ENCODE measurements around the gene SEPTIN11. TPM values are rescaled to one million over a fixed set of nuclear protein-coding genes. Genes with fewer than 3 reads are reported as not detected.

The SEPTIN11 gene
- total and polyA plus RNA-seq, 2 of the 4 experiments (the other 2 are of a cell fraction), result 267 to 573 TPM

DNA sequence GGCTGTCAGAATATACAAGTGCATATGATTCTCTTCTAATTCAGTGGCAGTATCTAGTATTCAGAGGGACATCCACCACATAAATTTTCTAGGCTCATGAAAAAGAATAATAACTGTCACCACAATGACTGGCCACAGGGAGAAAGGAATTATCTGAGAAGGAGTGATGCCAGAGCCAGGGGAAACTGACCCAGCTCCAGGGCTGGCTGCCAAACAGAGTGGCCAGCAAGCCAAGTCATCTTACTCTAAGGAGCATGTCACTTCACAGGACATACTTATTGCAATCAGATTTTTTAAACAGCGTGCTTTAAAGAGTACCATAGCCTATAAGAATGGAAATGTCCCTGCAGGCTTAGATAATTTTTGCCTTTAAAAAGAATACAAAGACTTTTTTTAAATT lies 5.8 kb upstream of the SEPTIN11 start:
- H2AK9ac ChIP-seq (replicated peaks; ENCODE audit: low read depth, low read length, poor library complexity), result no peak overlapping the region
- dilution Hi-C loops (cut with HindIII; ENCODE audit: low sequenced_read_pairs, unreplicated experiment), result no loop called here
- no peak overlapping the region for H2BK5ac ChIP-seq (ENCODE audit: low read depth, low read length, poor library complexity, severe bottlenecking)
- no peak overlapping the region for H3K56ac ChIP-seq (ENCODE audit: extremely low read depth, insufficient read depth, low read length)
- peaks cover 3% of the 10 kb centered on the region; the same call in 1 of the 2 replicates for H3K9me1 ChIP-seq (ENCODE audit: insufficient read depth, low read length)
- WGBS, 2 experiments (ENCODE audit: extremely low coverage in 2 of 2, insufficient read length in 1 of 2), result no CpG with 5 or more reads among the region's 1 CpG
- H2BK15ac ChIP-seq (ENCODE audit: low read depth, low read length), result no peak overlapping the region
- H3K4me2 ChIP-seq (ENCODE audit: low read depth, low read length), result no peak overlapping the region
- H4K8ac ChIP-seq (ENCODE audit: low read depth in 2 of 2, low read length in 2 of 2), result no peak overlapping the region
- H3K79me1 ChIP-seq (ENCODE audit: low read depth in 1 of 2, low read length in 2 of 2), result peaks cover 5 to 58% of the 10 kb centered on the region in 2 experiments; a peak in 3 of 4 replicates
- ATAC-seq (ENCODE audit: low read depth), result no peak
- BruUV-seq (replicated peaks), result no TSS peak
- H3K4ac ChIP-seq (ENCODE audit: low read depth, low read length), result no peak overlapping the region
- no peaks in the 10 kb centered on the region for H3K27me3 ChIP-seq (ENCODE audit: control insufficient read depth, insufficient read depth, low read length)
- no peak overlapping the region for H3K23ac ChIP-seq (ENCODE audit: low read depth, low read length)
- H4K20me1 ChIP-seq (ENCODE audit: insufficient read depth, low read length), result peaks cover 4% of the 10 kb centered on the region; the same call in 1 of the 2 replicates
- TF ChIP-seq RAD21 (IDR thresholded peaks at IDR 0.05; ENCODE audit: low read length) (no peak), BHLHE40 (IDR thresholded peaks at IDR 0.05; ENCODE audit: low read depth, low read length) (no peak), MAZ (IDR thresholded peaks at IDR 0.05; ENCODE audit: borderline replicate concordance, low read depth, low read length) (no peak), FOS (IDR thresholded peaks at IDR 0.05; ENCODE audit: low read depth, low read length) (no peak), MAFK (IDR thresholded peaks at IDR 0.05; ENCODE audit: low read depth, low read length) (no peak)
- TF ChIP-seq, protein P1, sequence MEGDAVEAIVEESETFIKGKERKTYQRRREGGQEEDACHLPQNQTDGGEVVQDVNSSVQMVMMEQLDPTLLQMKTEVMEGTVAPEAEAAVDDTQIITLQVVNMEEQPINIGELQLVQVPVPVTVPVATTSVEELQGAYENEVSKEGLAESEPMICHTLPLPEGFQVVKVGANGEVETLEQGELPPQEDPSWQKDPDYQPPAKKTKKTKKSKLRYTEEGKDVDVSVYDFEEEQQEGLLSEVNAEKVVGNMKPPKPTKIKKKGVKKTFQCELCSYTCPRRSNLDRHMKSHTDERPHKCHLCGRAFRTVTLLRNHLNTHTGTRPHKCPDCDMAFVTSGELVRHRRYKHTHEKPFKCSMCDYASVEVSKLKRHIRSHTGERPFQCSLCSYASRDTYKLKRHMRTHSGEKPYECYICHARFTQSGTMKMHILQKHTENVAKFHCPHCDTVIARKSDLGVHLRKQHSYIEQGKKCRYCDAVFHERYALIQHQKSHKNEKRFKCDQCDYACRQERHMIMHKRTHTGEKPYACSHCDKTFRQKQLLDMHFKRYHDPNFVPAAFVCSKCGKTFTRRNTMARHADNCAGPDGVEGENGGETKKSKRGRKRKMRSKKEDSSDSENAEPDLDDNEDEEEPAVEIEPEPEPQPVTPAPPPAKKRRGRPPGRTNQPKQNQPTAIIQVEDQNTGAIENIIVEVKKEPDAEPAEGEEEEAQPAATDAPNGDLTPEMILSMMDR (conservative IDR thresholded peaks at IDR 0.05; ENCODE audit: low read depth, low read length), result no peak
- no peak for DNase-seq
- intact Hi-C loops (cut with micrococcal nuclease), result loop anchor here (5.0 to 10.0 kb wide), 3 partner anchors 61 to 319 kb away; no protein-coding TSS in a partner anchor
- H3K27ac ChIP-seq (ENCODE audit: insufficient read depth, low read length), result no peak overlapping the region
- ChIA-PET POLR2A (ENCODE audit: unreplicated experiment) (no interaction called here), CTCF (interaction anchor here (0.6 kb wide), 1 partner anchor 72 kb away, joined by 3 read pairs; no protein-coding TSS in a partner anchor)
- no peak overlapping the region for H3K14ac ChIP-seq (replicated peaks; ENCODE audit: low read depth, low read length)
- no peak overlapping the region for H3K9ac ChIP-seq (ENCODE audit: low read depth, low read length)
- H3K4me1 ChIP-seq (ENCODE audit: control insufficient read depth, insufficient read depth, low read length), result peaks cover 2% of the 10 kb centered on the region
- in situ Hi-C loops (cut with MboI; ENCODE audit: low sequenced_read_pairs), result loop anchor here (10.0 kb wide), 2 partner anchors 159 to 429 kb away; no protein-coding TSS in a partner anchor
- no peaks in the 10 kb centered on the region for H3K9me3 ChIP-seq (ENCODE audit: control insufficient read depth, insufficient read depth, low read length)
- no peak overlapping the region for H3K4me3 ChIP-seq (ENCODE audit: insufficient read depth, low read depth, low read length)
- no peak overlapping the region for H3K18ac ChIP-seq (ENCODE audit: low read depth, low read length)
- H2AK5ac ChIP-seq (ENCODE audit: low read depth, low read length), result no peak overlapping the region
- no peak overlapping the region for H2BK120ac ChIP-seq (ENCODE audit: low read depth, low read length)
- peaks cover 1% of the 10 kb centered on the region; the same call in 1 of the 2 replicates for H3K36me3 ChIP-seq (ENCODE audit: control insufficient read depth, insufficient read depth, low read length)
- H2AFZ ChIP-seq (replicated peaks; ENCODE audit: low read length, poor library complexity), result no peak overlapping the region
- H4K5ac ChIP-seq (ENCODE audit: low read depth, low read length), result no peak overlapping the region
- H2BK20ac ChIP-seq (ENCODE audit: low read depth, low read length), result no peak overlapping the region
- no peak overlapping the region for H4K91ac ChIP-seq (ENCODE audit: insufficient read depth, low read depth, low read length)

All from IMR-90 (cell line).